ENCODE measurements around the gene GART.

GART gene

DNA sequence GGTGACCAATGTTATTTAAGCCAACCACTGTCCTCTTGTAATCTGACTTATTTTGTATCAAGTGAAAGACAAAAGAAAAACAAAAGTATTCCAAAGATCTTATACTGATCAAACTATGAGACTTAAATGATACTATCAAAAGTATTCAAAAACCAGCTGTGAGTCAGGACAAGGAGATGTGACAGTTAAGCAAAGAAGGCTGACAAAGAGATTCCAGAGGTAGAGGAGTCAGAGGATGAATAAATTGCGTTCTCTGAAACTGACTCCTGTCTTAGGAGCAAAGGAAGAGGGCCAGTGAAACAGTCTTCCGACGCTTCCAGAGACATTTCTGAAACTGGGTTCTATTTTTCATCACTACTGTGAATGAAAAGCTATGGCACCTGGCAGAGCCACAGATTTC lies 83.1 kb downstream of the GART start:
- DNase-seq = no peak

DNA sequence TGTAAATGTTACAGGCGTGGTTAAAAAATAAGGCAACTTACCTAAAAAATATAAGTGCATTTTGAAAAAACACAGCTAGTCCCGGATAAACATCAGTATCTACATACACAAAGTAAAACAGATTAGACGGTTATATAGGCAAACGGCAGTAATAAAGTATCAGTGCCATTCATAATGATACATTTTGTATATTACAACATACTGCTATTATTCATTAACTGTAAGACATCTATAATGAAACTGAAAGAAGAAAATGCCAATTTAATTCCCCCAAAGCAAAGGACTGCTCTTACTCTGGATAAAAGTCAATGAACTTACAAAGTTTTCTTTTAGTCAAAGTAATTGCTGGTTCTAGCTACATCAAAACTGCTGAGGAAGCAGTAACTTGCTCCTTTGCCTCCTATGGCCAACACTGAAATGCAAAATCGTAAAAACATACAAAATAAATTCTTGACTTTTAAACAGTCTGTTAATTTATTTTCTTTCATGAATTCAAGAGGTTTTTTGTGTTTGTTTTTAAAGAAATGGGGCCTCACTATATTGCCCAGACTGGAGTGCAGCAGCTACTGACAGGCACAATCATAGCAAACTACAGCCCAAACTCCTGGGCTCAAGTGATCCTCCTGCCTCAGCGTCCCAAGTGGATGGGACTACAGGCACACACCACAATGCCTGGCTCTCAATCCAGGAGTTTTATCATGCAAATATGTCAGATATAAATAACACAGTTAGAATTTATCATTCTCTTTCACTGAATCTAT lies 86.1 kb downstream of the GART start:
- no peak for DNase-seq

Measured in activated naive CD4-positive, alpha-beta T cell treated with Interleukin-2 at 50 U/mL for 16 hours (primary cell).